K562 (cell line): ENCODE measurements around the gene NRP2. TPM values are rescaled to one million over a fixed set of nuclear protein-coding genes. Genes with fewer than 3 reads are reported as not detected.

Source experiments
- DIDO1 ChIP-seq: fragments of 450-650 bp; IDR thresholded peaks from 2 replicates; pipeline ENCODE4 v1.6.1; 2016; ENCODE audit warnings: low read depth, missing biosample characterization, missing genetic modification characterization
- GATAD2A ChIP-seq: fragments of 450-650 bp; IDR thresholded peaks from 2 replicates; pipeline ENCODE4 v1.6.1; 2017
- HSF4 ChIP-seq: fragments of 250-450 bp; sonication (Bioruptor Pico); IDR thresholded peaks from 2 replicates; pipeline ENCODE4 v2.1.2; 2022; ENCODE audit warnings: mild to moderate bottlenecking, moderate library complexity, borderline replicate concordance
- NR2C2 ChIP-seq, 2 experiments: fragments of 200-800 bp in 1 of 2; sonication (Bioruptor generic) in 1 of 2; sonication (generic) in 1 of 2; formaldehyde crosslinking in 1 of 2; IDR thresholded peaks; 2 replicates each; pipeline versions ENCODE4 v1.6.1 to v1.8.0; 2016 to 2022; ENCODE audit warnings: mild to moderate bottlenecking in 1 of 2, missing compliant biosample characterization in 1 of 2, missing genetic modification characterization in 1 of 2, missing genetic modification reagents in 1 of 2
- SMARCC2 ChIP-seq: fragments of 450-650 bp; IDR thresholded peaks from 2 replicates; pipeline ENCODE4 v1.6.1; 2017; ENCODE audit warnings: antibody characterized with exemption, moderate library complexity, mild to moderate bottlenecking, low read depth
- STAG1 ChIP-seq: sonication (generic); formaldehyde crosslinking; IDR thresholded peaks from 2 replicates; pipeline ENCODE4 v1.5.0; 2020; ENCODE audit warnings: missing genetic modification reagents, borderline replicate concordance
- STAT5A ChIP-seq: IDR thresholded peaks from 2 replicates; pipeline ENCODE4 v1.6.1; 2012; ENCODE audit warnings: low read length, inconsistent platforms, borderline replicate concordance
- TFAM ChIP-seq: fragments of 250-450 bp; sonication (Bioruptor Pico); conservative IDR thresholded peaks from 2 replicates; pipeline ENCODE4 v1.5.0; 2021; ENCODE audit warnings: mild to moderate bottlenecking, moderate library complexity
- TRIM25 ChIP-seq: fragments of 450-650 bp; IDR thresholded peaks from 2 replicates; pipeline ENCODE4 v1.7.0; 2016; ENCODE audit warnings: borderline replicate concordance
- ZBTB1 ChIP-seq: sonication (generic); formaldehyde crosslinking; IDR thresholded peaks from 2 replicates; pipeline ENCODE4 v1.8.1; 2023; ENCODE audit warnings: missing genetic modification reagents, low read depth, mild to moderate bottlenecking, borderline replicate concordance
- ZBTB33 ChIP-seq: sonication (generic); formaldehyde crosslinking; IDR thresholded peaks from 2 replicates; pipeline ENCODE4 v1.8.1; 2023; ENCODE audit warnings: mild to moderate bottlenecking, missing genetic modification reagents
- ZNF3 ChIP-seq: fragments of 250-450 bp; sonication (Bioruptor Pico); IDR thresholded peaks from 2 replicates; pipeline ENCODE4 v1.5.0; 2021; ENCODE audit warnings: mild to moderate bottlenecking, moderate library complexity
- polyA plus RNA-seq, 8 experiments: library from polyadenylated mRNA; depleted of rRNA in 4 of 8; stranded (reverse) in 5 of 8; unstranded in 3 of 8; fragments of >200 nt; fragmentation: Nextera tagmentation in 2 of 8; fragmentation: Illumina TruSeq in 1 of 8; extraction: Ambion mirVana in 2 of 8; extraction: Trizol in 1 of 8; gene quantifications; 2 replicates each; pipeline versions ENCODE4 v1.2.1 to v1.2.3, GENCODE V29; 2011 to 2014; ENCODE audit warnings: inconsistent platforms in 1 of 8, missing spikeins in 1 of 8
- total RNA-seq, 7 experiments: library from RNA; depleted of rRNA in 6 of 7; stranded (reverse); fragments of >200 nt in 6 of 7; fragmentation: Illumina TruSeq in 2 of 7; extraction: Trizol in 2 of 7; gene quantifications; 2 replicates each; pipeline versions ENCODE4 v1.2.1 to v1.2.3, GENCODE V29; 2011 to 2021; ENCODE audit warnings: low replicate concordance in 1 of 7

NRP2 gene
- total and polyA plus RNA-seq, 9 of the 15 experiments (the other 6 are each of a cell fraction or from before 2014, with no cell fraction given), result 0.05 to 0.31 (median 0.15) TPM; not detected in 5

GRCh38 chr2:205770577-205770976 is 88.3 kb downstream of the NRP2 start (continued):
- no peak for TF ChIP-seq HSF4 (CRISPR knock-in tag)
- TF ChIP-seq TRIM25, result no peak
- TF ChIP-seq DIDO1, result no peak
- no peak for TF ChIP-seq NR2C2 (CRISPR knock-in tag; IDR thresholded peaks at IDR 0.05)
- TF ChIP-seq NR2C2 (tag; IDR thresholded peaks at IDR 0.05), result no peak
- TF ChIP-seq SMARCC2, result no peak
- TF ChIP-seq ZNF3 (CRISPR knock-in tag), result no peak
- TF ChIP-seq GATAD2A, result no peak
- no peak for TF ChIP-seq TFAM (CRISPR knock-in tag)
- TF ChIP-seq ZBTB1, result no peak
- TF ChIP-seq ZBTB33 (CRISPR knock-in tag), result no peak
- TF ChIP-seq STAG1 (CRISPR knock-in tag), result no peak
- TF ChIP-seq STAT5A, result no peak
